Measurements from ENCODE around the gene MAPKAP1.

GRCh38 chr9:125745018-125745417 lies 38.0 kb upstream of the MAPKAP1 start:
- TF ChIP-seq CTCF (IDR thresholded peaks at IDR 0.05): no peak
- no peak for TF ChIP-seq POLR2A (IDR thresholded peaks at IDR 0.05)
- no peak for TF ChIP-seq POLR2AphosphoS5 (IDR thresholded peaks at IDR 0.05; ENCODE audit: insufficient read depth in 1 of 2, low read depth in 1 of 2)

Data from vagina (tissue), 2 donors.